ENCODE data around the gene CD81.

The CD81 gene

DNA sequence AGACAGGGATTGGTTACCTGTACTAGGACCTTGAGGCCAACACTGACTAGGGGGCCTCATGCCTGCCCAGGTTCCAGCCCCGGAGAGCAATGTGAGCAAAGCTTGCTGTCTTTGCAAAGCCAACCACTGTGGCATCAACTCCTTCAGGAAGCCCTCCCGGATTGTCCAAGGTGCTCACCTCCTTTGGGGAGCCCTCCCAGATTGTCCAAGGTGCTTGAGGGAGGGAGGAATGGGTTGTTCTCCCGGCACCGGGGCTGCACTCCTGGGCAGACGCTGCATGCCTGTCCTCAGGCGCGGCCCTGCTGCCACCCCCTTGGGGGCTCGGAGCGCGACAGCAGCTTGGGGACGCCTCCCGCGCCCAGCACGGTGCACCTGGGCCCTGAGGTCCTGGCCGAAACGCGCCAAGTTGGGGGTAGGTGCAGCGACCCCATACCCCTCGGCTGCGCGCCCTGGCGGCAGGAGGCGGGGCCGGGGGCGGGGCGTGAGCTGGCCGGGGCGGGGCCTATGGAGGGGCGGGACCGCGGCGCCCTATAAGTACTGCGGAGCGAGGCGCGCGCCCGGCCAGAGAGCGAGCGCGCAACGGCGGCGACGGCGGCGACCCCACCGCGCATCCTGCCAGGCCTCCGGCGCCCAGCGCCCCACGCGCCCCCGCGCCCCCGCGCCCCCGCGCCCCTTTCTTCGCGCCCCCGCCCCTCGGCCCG lies at the start of gene CD81:
Gene CD81 (plus strand): TSS at position 560 of the 701 bp plus-strand sequence. CDS start 240 bp downstream, outside the sequence.
- Histone ChIP-seq H3K27ac (ENCODE audit: low read length) (peak within 1 kb of the TSS; percentile 37; the same call in 1 of the 2 replicates), H2AFZ (ENCODE audit: low read depth, low read length) (no peak within 1 kb of the TSS), H3K9me3 (ENCODE audit: insufficient read depth, low read length) (no peaks in the 10 kb centered on the region), H3K4me1 (ENCODE audit: low read length) (peaks cover 12% of the 10 kb centered on the region), H4K20me1 (ENCODE audit: insufficient read depth, low read length) (peaks cover 45% of the 10 kb centered on the region), H3K4me3 (ENCODE audit: low read length) (peak within 1 kb of the TSS; percentile 90), H3K9ac (ENCODE audit: low read length) (peak within 1 kb of the TSS; percentile 92), H3K27me3 (ENCODE audit: low read depth, low read length) (no peaks in the 10 kb centered on the region), H3K36me3 (replicated peaks; ENCODE audit: low read depth, low read length) (peaks cover 5% of the 10 kb centered on the region), H3K4me2 (ENCODE audit: low read length) (peak within 1 kb of the TSS; percentile 100), H3K79me2 (ENCODE audit: low read length) (peaks cover 46% of the 10 kb centered on the region)
- TF ChIP-seq EZH2phosphoT487 (IDR thresholded peaks at IDR 0.05; ENCODE audit: low read depth) (no peak), CTCF (IDR thresholded peaks at IDR 0.05; ENCODE audit: low read depth, low read length) (no peak)

DNA sequence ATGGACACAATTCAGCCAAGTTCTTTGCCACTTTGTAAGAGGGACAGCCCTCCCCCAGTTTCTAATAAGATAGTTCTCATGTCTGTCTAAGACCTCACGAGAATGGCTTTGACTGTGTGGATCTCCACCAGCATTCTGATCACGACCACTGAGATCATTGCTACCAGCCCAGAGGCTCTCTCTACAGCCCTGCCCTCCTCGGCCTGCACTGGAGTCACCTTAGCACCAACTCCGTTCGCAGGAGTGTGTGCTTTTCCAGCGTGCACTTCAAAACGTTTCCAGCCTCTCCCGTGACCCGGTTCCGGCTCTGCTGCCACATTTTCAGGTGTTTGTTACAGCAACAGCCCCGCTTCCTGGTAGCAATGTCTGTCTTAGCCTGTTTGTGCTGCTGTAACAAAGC lies 49.1 kb upstream of the CD81 start:
- H4K20me1 ChIP-seq (ENCODE audit: insufficient read depth, low read length), result no peaks in the 10 kb centered on the region
- no peaks in the 10 kb centered on the region for H3K27me3 ChIP-seq (ENCODE audit: low read depth, low read length)
- no peak overlapping the region for H3K4me3 ChIP-seq (ENCODE audit: low read length)
- TF ChIP-seq EZH2phosphoT487 (IDR thresholded peaks at IDR 0.05; ENCODE audit: low read depth) (no peak), CTCF (IDR thresholded peaks at IDR 0.05; ENCODE audit: low read depth, low read length) (no peak)
- no peaks in the 10 kb centered on the region for H3K9me3 ChIP-seq (ENCODE audit: insufficient read depth, low read length)
- no peak overlapping the region for H2AFZ ChIP-seq (ENCODE audit: low read depth, low read length)
- no peaks in the 10 kb centered on the region for H3K4me1 ChIP-seq (ENCODE audit: low read length)
- H3K36me3 ChIP-seq (replicated peaks; ENCODE audit: low read depth, low read length), result no peaks in the 10 kb centered on the region
- no peaks in the 10 kb centered on the region for H3K79me2 ChIP-seq (ENCODE audit: low read length)
- H3K27ac ChIP-seq (ENCODE audit: low read length), result no peak overlapping the region
- H3K9ac ChIP-seq (ENCODE audit: low read length), result no peak overlapping the region
- H3K4me2 ChIP-seq (ENCODE audit: low read length), result no peak overlapping the region

GRCh38 chr11:2328656-2329354 lies 48.3 kb upstream of the CD81 start:
- no peaks in the 10 kb centered on the region for H3K27me3 ChIP-seq (ENCODE audit: low read depth, low read length)

More at GRCh38 chr11:2328656-2329354, 48.3 kb upstream of the CD81 start:
- H3K9me3 ChIP-seq (ENCODE audit: insufficient read depth, low read length), result no peaks in the 10 kb centered on the region
- no peaks in the 10 kb centered on the region for H3K4me1 ChIP-seq (ENCODE audit: low read length)
- no peak overlapping the region for H3K4me2 ChIP-seq (ENCODE audit: low read length)
- H3K36me3 ChIP-seq (replicated peaks; ENCODE audit: low read depth, low read length), result no peaks in the 10 kb centered on the region
- H4K20me1 ChIP-seq (ENCODE audit: insufficient read depth, low read length), result no peaks in the 10 kb centered on the region
- no peak overlapping the region for H3K4me3 ChIP-seq (ENCODE audit: low read length)
- H3K9ac ChIP-seq (ENCODE audit: low read length), result no peak overlapping the region
- no peak overlapping the region for H2AFZ ChIP-seq (ENCODE audit: low read depth, low read length)
- TF ChIP-seq EZH2phosphoT487 (IDR thresholded peaks at IDR 0.05; ENCODE audit: low read depth) (no peak), CTCF (IDR thresholded peaks at IDR 0.05; ENCODE audit: low read depth, low read length) (no peak)
- H3K79me2 ChIP-seq (ENCODE audit: low read length), result no peaks in the 10 kb centered on the region
- H3K27ac ChIP-seq (ENCODE audit: low read length), result no peak overlapping the region
